22Rv1 (cell line): ENCODE data around the gene MGAT3.

Experiments used
- CTCF ChIP-seq: fragments of 450-650 bp; IDR thresholded peaks from 2 replicates; pipeline ENCODE4 v1.5.1; 2017; ENCODE audit warnings: mild to moderate bottlenecking
- ZFX ChIP-seq: fragments of 450-650 bp; IDR thresholded peaks from 2 replicates; pipeline ENCODE4 v1.6.1; 2017; ENCODE audit warnings: antibody characterized with exemption, borderline replicate concordance

- TF ChIP-seq CTCF (no peak), ZFX (no peak)
Observed at GRCh38 chr22:39503630-39504029, 46.8 kb downstream of the MGAT3 start.
